RPMI7951 (cell line): Measurements from ENCODE around the gene BMERB1. TPM values are rescaled to one million over a fixed set of nuclear protein-coding genes. Genes with fewer than 3 reads are reported as not detected.
"Not testable (repeated sequence)": the region's sequence is repeated elsewhere in the genome, so short reads cannot be mapped to it uniquely, and the experiment has no call there.

Source experiments
- DNase-seq: peaks from one replicate; pipeline ENCODE4 v3.0.0-alpha.2; 2012; ENCODE audit warnings: low read depth
- total RNA-seq: library from RNA; depleted of rRNA; stranded (reverse); fragments of >200 nt; shearing (Covaris generic); gene quantifications from 2 replicates; pipeline ENCODE4 v1.2.3, GENCODE V29; 2014

BMERB1 gene
- total RNA-seq, 1 experiment from 2014 or later: 21.1 TPM

DNA sequence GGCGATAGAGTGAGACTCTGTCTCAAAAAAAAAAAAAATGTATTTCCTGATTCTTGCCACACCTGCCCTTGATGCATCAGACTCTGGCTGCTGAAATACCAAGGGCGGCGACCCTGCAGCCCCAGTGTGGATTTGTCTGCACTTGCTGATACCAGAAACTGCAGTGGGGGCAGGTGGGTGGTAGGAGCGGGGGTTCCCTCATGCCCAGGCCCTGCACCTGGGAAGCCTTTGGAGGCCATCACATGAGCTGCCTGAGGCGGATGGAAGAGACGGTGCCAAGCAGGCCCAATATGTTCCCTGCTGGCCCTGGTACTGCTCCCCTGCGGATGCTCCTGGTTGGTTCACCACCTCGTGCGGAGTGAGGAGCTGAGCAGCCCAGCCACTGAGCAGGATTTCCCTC, 157.9 kb downstream of the BMERB1 start:
- DNase-seq: no peak

DNA sequence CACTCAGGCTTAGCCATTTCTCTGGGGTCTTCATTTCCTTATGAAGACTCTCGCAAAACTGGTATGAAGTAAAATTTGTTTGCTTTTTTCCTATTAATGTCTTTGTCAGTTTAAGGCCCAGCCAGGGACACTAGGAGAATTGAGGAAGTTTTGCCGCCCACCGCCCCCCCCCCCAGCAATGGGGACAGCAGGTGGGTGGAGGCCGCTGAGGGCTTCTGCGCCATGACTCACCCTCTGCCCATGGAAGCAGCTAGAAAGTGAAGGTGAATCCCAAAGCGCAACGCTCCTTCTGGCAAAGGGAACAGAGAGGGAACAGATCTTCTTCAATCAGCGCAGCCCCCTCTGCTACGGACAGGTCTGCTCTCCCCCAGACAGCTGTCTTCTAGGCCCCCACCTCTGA, 158.8 kb downstream of the BMERB1 start:
- no peak for DNase-seq

DNA sequence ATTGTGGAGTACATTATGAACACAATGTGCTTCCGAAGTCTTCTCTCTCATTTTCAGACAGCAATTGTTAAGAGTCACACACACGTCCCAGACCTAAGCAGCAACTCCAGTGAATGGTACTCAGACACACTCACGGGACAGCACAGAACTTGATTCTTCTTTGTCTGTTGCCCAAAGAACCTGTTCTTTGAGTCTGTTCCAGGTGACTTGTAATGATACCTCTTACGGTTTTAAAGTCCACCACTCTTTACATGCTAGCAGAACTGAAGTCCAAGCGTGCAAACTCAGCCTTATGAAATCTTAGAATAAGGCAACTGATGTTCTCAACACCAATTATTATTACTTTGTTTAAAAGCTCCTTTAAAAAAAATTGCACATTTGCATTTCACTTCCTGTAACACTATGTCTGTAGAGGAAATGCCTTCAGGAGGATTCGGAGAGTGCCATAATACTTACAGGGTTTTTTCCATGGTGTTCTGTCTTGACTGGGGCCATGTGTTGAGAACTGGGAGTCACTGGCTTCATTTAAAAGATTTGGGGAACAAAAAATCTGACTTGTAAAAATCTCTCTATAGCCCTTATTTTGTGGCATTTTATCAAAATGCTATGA, 160.4 kb downstream of the BMERB1 start:
- no peak for DNase-seq

DNA sequence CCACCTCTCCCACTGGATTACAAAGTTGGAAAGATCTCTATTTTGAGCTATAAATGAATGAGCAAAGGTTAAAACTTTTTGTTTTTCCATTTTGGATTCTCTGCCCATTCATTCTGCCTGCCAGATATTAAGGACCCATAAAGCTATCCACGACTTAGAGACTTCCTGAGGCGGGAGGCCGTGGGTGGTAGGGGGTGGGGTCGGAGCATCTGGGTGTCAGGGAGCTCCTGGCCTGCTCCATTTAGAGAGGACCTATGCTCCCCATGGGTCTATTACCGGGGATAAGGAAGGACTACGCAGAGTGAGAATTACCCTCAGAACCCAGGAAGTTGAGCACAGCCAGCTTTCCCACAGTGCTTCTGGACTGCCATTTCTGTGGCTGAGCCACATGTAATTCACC, 162.7 kb downstream of the BMERB1 start:
- no peak for DNase-seq

DNA sequence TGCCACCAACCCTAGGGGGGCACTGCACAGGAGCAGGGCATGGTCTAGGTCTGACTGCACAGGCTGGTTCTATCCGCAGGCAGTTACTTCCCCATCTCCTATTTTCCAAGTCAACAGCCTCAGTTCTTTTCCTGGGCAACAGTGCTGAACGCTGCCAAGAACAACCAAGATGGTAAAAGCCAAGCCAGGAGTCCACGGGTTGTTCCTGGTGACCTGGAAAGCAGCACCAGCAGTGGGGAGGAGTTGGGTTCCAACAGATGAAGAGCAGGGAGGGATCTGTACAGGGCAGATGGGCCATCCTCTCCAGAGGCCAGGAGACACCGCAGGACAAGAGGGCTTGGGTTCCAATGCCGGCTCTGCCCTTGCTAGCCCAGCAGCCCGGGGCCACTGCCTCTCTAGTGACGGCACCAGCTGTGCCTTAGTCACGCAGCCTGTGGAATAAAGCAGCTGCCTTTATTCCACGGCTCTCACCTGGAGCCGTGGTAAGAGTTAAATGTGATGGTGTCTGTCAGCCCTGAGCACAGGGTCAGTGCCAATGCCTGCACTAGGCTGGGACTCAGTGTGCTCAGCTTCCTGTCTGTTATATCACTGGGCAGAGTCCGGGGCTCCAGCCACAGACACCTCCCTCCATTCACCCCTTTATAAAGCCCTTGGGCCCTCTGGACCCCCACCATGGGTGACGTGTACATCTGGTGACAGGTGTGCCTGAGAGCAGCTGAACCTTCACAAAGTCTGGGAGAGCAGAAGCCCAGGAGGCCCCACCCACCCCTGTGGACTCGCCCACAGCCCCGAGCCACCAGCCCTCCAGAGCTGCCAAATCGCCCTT, 163.6 kb downstream of the BMERB1 start:
- no peak for DNase-seq

DNA sequence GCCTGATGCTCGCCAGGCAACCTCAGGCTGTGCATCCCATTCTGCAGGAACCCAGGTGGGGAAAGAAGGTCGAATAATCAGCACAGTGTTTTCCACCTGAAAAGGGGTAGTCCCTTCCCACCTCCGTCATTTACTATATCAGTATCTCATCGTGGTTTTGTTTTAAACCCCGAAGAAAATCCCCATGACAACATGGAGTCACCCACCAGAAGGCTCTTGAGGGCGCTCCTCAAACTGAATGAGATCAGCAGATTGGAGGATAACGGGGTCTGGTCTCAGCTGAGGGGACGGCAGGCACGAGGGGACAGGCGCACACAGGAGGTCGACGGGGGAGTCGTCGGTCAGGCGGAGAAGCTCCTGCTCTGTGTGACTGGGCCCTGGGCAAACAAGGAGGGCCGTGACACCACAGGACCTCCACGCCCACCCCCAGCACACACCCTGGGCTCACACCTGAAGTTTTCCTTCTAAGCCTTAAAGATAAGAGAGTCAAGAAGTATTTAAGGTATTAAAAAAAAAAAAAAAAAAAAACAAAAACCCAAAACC, 164.3 kb downstream of the BMERB1 start:
- no peak for DNase-seq

DNA sequence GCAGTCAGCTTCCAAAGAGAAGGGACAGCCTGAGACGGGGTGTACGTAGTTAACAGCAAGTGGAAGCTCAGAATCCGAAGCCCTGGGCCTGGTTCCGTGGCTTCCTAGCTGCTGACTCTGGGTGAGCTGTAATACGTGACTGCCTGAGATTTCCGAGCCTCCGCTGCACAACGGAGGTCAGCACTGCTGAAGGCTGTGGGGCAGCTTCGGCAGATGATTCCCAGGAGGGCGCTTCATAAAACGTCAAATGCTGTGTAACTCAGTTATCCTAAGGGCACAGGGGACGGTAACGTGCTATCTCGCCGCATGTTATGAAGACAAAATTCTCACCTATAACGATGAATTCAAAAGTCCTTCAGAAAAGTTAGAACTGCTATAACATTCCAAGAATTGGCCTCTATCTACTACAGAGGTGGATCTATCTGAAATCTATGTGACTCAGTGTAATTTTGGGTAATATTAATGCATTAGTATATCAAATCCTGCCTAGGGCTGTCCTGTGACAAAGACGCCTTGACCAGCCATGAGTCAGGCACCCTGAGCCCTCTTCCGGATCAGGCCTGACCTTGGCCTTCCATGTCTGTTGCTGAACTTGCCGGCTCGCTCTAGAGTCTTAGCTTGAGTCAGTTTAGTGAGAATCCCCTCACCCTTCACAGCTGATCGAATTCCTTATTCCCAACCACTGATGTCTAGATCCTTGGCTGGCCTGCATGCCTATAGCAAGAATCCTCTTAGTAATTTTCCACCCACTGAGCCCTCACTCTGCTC, 165.1 kb downstream of the BMERB1 start:
- DNase-seq: peak; percentile 75

DNA sequence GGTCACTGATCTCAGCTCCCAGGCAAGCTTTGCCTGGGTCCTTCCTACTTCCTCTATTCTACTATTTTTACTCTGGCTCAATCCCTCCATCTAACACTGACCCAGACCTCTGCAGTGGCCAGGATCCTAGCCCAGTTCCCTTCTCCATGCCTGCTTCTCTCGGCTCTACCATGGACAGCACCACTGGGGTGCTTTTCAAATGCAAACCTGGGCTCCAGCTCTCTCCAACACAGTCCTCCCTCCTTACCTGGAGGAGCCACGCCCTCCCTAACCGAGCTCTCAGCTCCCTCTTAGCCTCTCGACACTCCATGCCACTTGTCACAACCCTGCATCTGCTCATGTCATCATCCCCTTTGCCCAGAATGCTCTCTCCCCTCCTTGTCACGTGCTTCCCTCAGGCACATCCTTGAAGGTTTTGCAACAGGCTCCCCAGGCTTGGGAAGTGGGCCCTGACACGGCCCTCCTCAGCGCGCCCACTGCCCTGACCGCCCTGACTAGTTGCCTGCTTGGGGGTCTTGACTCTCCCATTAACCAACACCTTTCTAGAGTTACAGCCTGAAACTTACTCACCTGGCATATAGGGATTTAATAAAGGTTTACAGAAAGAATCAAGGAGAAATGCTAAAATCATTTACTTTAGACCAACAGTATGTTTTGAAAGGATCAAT, 167.0 kb downstream of the BMERB1 start:
- no peak for DNase-seq

DNA sequence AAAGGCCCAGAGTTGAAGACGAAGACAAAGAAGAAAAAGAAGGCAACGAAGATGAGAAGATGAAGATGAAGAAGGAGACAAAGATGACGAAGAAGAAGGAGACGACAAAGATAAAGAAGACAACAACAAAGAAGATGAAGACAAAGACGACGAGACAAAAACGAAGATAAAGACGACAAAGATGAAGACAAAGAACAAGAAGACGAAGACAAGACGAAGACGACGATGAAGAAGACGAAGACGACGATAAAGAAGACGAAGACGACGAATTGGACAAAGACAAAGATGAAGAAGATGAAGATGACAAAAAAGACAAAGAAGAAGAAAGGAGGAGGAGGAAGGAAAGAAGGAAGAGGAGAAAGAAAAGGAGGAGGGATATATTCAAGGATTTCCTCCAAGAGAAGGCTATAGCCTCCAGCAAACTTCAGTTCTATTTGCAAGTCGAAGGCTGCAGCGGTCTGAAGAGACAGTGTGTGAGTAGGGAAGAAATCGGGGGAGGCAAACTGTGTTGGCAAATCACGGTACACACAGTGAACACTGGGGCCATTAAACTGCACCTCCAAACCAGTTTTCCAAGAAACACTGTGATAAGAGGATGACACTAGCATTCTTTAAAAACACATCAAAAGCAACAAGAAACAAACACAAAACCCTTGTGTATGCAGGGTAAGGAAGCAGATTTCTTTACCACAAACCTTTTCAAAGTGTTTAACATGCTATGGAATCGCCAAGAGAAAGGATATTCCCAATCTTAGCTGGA, 168.1 kb downstream of the BMERB1 start:
- no peak for DNase-seq

DNA sequence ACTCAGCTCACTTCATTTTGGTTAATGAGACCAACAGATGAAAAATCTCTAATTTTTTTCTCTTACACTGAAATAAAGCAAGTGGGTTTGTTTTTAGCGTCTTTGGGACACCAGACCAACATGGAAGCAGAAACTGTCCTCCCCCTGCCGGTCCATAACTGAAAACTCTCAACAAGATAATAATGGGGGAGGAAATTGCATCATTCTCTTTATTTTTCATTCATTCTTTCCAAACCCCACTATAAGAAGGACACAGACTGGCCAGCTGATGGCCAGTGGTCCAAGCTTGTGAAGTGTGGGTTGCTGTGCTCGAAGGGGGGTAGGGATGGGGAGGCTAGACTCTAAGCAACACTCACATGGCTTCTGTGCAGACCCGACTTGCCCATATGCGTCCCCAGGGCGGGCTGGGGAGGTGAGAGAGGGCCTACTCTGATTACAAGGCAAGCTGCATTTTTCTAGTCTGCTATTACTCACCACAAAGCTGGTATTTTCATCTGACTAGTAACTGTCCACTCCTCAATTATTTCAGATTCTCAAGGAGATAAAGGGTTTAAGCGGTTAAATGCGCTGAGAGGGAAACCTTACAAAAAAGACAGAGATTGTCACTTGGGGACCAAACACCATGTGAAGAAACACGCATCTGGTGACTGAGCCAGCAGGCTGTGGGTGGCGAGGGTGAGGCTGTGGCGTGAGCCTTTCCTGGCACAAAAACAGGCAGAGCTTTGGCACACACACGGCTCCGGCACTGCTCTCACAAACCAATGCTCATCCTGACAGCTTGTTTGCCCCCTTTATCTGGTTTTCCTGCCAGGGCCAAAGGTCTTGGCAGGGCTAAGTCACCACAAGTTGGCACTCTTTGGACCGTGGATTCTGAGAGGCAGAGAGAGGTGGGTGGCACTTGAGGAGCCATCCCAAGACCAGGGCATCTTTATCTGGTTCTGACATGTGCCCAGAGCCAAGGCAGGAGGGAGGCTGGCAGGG, 170.4 kb downstream of the BMERB1 start:
- no peak for DNase-seq

DNA sequence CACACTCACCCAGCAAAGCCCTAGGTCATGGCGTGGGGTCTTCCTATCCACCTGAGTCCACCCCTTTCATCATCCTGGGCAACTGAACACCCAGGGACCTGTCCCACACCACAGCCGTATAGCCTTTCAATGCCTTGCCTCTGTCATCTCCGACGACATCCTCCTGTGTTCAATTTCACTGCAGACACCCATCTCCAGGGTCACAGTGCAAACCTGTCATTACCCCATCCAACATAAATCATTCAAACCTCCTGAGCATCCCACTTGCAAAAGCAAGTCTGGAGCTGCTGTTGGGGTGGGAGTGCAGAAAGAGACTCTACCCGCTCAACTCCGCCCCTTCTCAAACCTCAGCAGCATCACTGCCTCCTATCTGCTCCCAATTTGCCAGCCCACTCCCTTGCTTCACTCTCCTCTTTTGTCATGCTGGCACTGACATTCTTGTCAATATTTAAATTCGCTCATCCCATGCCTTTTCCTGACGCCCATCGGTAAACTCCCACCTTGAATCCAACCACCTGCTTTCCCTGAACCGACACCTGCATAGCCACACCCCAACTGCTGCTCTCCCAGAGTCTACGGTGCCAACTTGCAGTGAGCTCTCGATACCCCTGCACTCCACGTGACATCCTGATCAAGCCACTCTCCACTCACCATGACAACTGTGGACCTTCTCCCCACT, 171.6 kb downstream of the BMERB1 start:
- DNase-seq: no peak

DNA sequence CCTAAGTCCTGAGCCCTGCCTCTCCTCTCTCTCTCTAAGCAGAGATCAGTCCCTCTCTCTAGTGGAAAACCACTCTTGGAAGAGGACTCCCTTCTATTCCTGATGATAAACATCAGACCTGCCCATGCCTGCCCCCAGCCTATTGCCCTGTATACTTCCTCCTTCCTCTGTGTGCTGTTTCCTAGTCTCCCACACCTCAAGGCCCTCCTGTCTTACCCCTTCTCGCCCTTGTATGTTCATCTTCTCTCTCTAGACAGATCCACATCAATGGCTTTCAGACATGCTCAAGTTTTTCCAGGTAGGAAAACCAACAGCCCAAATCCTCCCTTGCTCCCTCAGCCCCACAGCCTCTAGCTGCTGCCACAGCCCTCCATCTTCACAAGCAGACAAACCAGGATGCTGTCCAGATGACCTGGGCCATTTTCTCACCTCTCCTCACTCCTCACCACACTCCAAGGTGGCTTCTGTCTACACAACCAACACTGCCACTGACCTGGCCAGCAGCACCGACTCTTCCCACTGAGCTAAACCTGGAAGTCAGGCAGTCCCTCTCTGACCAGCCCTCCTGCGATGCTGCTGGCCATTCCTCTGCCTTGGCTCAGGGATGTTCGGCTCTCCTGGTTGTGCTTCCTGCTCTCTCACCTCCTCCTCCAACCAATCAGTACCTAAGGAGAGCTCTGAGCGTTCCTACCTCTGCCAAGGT, 172.3 kb downstream of the BMERB1 start:
- DNase-seq: no peak

DNA sequence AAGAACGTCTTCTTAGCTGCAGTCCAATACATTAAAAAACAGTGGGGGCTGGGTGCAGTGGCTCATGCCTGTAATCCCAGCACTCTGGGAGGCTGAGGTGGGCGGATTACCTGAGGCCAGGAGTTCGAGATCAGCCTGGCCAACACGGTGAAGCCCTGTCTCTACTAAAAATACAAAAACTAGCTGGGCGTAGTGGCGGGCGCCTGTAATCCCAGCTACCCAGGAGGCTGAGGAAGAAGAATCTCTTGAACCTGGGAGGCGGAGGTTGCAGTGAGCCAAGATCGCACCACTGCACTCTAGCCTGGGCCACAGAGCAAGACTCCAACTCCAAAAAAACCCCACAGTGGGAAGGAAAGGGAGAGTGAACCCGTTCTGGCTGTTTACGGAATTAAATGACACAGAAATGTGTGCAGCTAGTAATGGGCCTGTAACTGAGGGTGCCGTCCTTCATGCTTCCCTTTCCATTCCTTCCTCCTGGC, 172.9 kb downstream of the BMERB1 start:
- DNase-seq: not testable (repeated sequence)

DNA sequence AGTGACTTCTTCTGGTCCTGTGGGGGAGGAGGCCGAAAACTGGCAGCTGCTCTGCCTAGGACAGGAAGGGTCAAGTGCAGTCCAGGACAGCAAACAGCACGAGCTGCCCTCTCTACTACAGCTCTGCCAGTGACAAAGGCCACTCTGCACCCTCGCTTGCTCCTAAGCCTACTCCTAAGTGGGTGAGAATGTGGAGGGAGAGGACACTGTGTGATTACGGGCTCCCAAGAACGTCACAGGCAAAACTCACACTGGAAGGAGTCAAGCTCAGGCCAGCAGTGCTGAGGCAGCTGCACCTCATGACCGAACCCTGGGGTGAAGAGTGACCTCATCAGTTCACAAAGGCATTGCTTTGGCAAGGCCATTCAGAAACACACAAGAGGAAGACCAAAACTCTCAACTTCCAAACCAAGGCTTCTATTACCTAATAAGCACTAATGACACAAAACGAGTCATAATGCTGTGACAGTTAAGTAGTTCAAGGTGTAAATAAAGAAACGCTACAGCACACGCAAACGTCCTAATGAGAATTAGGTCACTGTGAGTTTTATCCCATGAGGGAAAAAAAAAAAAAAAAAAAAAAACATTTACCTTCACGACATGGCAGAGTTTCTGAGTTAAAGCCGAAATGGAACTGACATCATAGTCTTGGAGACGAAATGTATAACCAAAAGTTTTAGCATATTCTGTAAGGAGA, 173.5 kb downstream of the BMERB1 start:
- no peak for DNase-seq

DNA sequence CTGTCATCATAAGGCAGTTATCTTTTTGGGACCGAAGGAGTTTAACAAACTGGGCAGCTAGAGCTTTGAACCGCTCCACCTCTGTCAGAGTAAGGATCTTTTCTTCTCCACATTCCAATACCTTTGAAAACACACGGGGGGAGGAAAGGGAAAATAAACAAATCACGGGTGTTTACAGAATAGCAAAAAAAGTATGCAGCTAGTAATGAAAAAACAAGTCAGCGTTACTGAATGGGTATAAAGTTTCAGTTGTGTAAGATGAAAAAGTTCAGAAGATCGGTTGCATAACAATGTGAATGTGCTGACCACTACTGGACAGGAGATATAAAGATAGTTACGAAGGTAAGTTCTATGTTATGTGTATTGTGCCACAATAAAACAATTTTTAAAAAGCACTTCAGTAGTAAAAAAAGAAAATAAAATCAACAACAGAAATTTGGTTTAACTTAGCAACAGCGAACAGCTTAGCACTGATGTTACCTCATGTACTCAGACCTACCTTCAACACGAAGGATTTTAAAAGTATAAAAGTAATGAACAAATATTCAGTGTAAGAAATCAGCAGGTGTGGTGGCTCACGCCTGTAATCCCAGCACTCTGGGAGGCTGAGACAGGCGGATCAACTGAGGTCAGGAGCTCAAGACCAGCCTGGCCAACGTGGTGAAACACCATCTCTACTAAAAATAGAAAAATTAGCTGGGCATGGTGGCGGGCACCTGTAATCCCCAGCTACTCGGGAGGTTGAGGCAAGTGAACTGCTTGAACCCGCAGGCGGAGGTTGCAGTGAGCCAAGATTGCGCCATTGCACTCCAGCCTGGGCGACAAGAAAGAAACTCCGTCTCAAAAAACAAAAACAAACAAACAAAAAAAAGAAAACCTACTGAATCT, 174.3 kb downstream of the BMERB1 start:
- no peak for DNase-seq

DNA sequence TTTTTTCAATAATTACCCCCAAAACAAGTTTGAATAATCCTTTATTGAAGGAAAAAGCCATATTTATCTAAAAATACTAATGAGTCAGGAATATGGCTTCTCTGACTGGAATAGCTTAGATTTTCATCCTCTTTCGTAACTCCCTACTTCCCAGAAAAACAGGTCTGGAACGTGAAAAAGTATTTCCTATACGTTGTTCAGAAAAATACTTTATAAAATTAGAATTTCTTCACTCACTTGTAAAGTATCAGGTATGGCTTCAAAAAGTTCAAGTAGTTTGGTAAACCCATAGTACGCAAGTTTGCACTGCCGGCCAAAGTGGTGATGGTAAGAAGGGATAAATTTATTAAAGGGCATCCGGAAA, 174.9 kb downstream of the BMERB1 start:
- DNase-seq: no peak

DNA sequence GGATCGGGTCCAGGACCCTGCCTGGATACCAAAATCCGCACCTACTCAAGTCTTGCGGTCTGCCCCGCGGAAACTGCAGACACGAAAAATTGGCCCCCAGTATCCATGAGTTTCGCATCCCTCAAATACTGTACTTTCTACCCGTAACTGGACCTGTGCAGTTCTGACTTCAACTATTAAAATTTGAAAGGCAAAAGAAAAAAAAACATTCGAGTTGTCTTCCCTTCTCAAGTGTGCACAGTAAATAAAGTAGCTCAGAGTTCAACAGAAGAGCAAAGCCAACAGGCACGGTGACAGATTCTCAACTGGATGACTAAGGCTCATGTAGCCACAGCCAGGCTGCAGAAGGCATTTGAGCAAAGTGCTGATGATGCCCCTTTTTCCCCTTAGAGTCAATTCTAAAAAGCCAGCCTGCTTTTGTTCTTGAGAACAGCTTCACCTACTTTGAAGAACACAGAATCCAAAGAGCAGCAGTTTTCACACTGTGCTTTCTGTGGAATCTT, 176.0 kb downstream of the BMERB1 start:
- DNase-seq: no peak
